GM19372 (cell line): ENCODE results near the gene TBC1D24.

Source experiments
- ATAC-seq: cut with Tn5 transposase; IDR thresholded peaks from one replicate; pipeline ENCODE4 v1.9.1; 2021; ENCODE audit warnings: mild to moderate bottlenecking, low read depth, moderate library complexity; ENCODE audit not compliant: unreplicated experiment

TBC1D24 gene

GRCh38 chr16:2514333-2515179 is 39.6 kb downstream of the TBC1D24 start:
- peak; percentile 0 for ATAC-seq

GRCh38 chr16:2515180-2515851 is 40.4 kb downstream of the TBC1D24 start:
- ATAC-seq = no peak

GRCh38 chr16:2516391-2517240 is 41.7 kb downstream of the TBC1D24 start:
- no peak for ATAC-seq

- no peak for ATAC-seq
These were observed 43.2 kb downstream of the TBC1D24 start for GRCh38 chr16:2517954-2518605.

GRCh38 chr16:2518823-2519710 is 44.1 kb downstream of the TBC1D24 start:
- no peak for ATAC-seq

- no peak for ATAC-seq
These were observed 44.8 kb downstream of the TBC1D24 start for GRCh38 chr16:2519711-2520080.

GRCh38 chr16:2520097-2520783 is 45.3 kb downstream of the TBC1D24 start, which contains the start of gene AMDHD2:
AMDHD2 (plus strand) TSS chr16:2520371; CDS start chr16:2520459, 88 bp downstream.
- ATAC-seq = no peak

- ATAC-seq = no peak
These were observed 46.0 kb downstream of the TBC1D24 start for GRCh38 chr16:2520784-2521531.

GRCh38 chr16:2523801-2524231 is 48.9 kb downstream of the TBC1D24 start:
- ATAC-seq = no peak

GRCh38 chr16:2524339-2524938 is 49.5 kb downstream of the TBC1D24 start:
- no peak for ATAC-seq

- ATAC-seq = no peak
These were observed 51.2 kb downstream of the TBC1D24 start for GRCh38 chr16:2526135-2526534.

- no peak for ATAC-seq
These were observed 52.3 kb downstream of the TBC1D24 start for GRCh38 chr16:2527071-2527783.

- ATAC-seq = no peak
These were observed 52.8 kb downstream of the TBC1D24 start for GRCh38 chr16:2527784-2528100.

- no peak for ATAC-seq
These were observed 53.5 kb downstream of the TBC1D24 start for GRCh38 chr16:2528161-2529060.

- ATAC-seq = no peak
These were observed 54.4 kb downstream of the TBC1D24 start for GRCh38 chr16:2529061-2529931.
